Measurements from ENCODE around the gene EXOSC1.

GRCh38 chr10:97434055-97434454 lies 11.8 kb downstream of the EXOSC1 start:
- TF ChIP-seq CTCF (IDR thresholded peaks at IDR 0.05; ENCODE audit: insufficient read depth, low read length) (no peak), POLR2AphosphoS5 (IDR thresholded peaks at IDR 0.05; ENCODE audit: low read depth) (no peak; the same call in 1 of the 2 replicates)

Data from HL-60 (cell line).